Stimulated activated CD4-positive, alpha-beta T cell treated with anti-CD3 and anti-CD28 coated beads, TNF-alpha, amount 100 ng/mL, for 24 hours (primary cell): ENCODE results near the gene NR1I3.

ENCODE experiments used
- DNase-seq, 3 experiments: peaks; one replicate each; pipeline ENCODE4 v3.0.0-alpha.2; 2020; ENCODE audit warnings: low read depth in 3 of 3

Gene NR1I3

DNA sequence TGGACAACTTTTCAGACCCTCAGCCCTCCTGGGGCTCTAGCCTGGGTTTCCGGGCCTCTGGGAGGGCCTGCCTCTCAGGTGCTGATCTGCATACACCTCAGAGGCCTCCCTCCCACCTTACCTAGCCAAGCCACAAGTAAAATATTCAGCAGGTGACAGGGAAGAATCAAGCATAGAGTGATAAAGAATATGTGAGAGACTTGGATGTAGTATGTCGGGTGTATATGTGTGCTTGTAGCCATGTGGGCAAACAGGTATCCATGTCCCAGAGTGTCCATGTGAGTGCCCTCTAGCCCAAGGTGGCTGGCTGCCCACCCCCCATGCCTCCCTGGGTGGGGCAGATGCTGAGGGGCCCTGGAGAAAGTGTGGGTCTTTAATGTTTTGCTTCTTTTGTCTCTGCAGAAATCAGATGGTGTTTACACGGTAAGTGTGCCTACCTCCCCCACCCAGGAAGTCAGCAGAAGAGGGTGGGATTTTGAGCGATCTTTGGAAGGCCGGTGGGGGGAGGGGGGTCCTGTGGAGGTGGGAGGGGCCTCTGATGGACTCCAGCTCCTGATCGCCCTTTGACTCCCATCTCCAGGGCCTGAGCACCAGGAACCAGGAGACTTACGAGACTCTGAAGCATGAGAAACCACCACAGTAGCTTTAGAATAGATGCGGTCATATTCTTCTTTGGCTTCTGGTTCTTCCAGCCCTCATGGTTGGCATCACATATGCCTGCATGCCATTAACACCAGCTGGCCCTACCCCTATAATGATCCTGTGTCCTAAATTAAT, 19.5 kb downstream of the NR1I3 start:
- DNase-seq, result no peak

DNA sequence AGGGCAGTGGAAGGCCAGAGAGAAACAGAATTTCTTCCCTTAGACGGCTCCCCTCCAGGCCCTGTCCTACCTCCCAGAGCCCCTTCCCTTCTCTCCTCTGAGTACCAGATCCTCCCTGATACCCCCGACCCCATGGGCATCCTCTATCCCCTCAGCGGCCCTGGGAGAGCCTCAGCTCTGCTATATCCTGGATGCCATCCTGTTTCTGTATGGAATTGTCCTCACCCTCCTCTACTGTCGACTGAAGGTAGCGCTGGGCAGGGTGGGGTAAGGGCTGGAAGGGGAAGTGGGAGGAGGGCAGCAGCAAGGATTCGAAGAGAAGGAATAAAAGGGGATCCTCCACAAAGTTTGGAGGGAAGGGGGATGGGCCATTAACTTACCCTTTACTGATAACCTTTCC, 20.2 kb downstream of the NR1I3 start:
- no peak for DNase-seq

GRCh38 chr1:161216945-161217712, 20.9 kb downstream of the NR1I3 start:
- DNase-seq, result no peak

- no peak for DNase-seq
These were observed 22.9 kb downstream of the NR1I3 start, which contains the start of gene FCER1G for GRCh38 chr1:161215076-161215475. TSS of gene FCER1G (plus strand) at chr1:161215295. CDS start at chr1:161215322, 27 bp downstream.

GRCh38 chr1:161214369-161214768, 23.6 kb downstream of the NR1I3 start:
- no peak for DNase-seq

DNA sequence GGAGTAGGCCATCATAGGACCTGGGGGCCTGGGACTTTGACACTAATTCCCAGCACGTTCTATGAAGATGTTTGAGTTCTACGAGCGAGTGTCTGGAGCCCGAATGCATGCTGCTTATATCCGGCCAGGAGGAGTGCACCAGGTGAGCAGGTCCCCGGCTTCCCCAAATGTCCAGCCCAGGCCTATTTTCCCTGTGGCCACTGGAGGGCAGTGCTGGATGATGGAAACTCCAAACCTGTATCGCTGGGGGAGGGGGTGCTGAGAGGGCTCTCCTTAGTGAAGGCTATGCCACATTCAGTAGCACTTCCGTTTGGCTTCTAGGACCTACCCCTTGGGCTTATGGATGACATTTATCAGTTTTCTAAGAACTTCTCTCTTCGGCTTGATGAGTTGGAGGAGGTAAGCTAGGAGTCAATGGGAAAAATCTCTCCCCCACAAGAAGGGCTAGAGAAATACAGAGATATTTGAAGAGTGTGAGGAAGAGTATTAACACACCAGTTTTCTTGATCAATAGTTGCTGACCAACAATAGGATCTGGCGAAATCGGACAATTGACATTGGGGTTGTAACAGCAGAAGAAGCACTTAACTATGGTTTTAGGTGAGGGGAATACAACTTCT, 28.1 kb downstream of the NR1I3 start:
- peak; percentile 43 to 63 (median 62) for DNase-seq

DNA sequence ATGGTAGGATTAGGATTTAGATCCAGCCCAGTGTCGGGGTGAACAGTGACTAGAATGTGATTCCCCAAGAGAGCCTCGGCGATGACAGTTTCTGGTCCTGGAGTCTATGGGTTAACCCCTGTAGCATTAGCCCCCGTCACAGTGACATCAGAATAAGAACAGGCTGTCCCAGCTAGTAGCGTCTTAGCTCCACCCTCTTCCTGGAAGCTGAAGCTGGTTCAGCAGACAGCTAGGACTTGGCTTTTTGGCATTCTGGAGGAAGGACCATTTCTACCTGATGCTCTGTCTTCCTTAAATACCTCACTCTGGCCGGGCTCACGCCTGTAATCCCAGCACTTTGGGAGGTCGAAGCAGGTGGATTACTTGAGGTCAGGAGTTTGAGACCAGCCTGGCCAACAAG, 30.8 kb downstream of the NR1I3 start:
- DNase-seq, result no peak

DNA sequence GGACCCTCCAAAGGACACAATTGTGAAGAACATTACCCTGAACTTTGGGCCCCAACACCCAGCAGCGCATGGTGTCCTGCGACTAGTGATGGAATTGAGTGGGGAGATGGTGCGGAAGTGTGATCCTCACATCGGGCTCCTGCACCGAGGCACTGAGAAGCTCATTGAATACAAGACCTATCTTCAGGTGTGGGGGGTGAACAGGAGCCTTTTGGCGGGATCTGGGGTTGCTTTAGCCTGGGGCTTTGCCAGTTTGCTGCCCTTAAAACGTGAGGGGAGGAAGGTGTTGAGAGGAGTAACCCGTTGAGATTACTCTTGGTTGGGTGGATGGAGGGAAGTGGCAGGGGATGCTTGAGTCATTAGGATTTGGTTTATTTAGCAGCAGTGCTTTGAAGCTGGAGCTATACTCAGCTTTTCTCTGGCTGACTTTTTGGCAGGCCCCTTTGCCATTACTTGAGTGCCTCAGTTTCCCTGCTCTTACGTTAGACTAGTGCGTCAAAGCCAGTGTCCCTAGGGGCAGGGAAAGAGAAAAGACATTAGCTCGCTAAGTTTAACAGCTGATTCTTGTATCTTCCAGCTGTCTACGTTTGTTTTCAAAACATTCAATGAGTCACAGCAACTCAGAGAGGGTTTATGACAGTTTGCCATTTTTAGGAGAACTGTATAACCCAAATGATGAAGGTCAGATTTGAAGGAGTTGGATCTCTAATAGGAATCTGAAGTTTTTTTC, 31.4 kb downstream of the NR1I3 start:
- DNase-seq, result no peak

- DNase-seq, result peak; percentile 94 to 95 (median 95)
These were observed 35.9 kb downstream of the NR1I3 start, which contains the start of gene NDUFS2 for GRCh38 chr1:161201836-161202712. TSS of gene NDUFS2 (plus strand) at chr1:161202367. CDS start at chr1:161202386, 19 bp downstream.

- no peak for DNase-seq
These were observed 36.8 kb downstream of the NR1I3 start for GRCh38 chr1:161200992-161201835.

GRCh38 chr1:161200421-161200991, 37.5 kb downstream of the NR1I3 start:
- no peak for DNase-seq

- DNase-seq, result no peak
These were observed 38.4 kb downstream of the NR1I3 start for GRCh38 chr1:161199506-161200139.

DNA sequence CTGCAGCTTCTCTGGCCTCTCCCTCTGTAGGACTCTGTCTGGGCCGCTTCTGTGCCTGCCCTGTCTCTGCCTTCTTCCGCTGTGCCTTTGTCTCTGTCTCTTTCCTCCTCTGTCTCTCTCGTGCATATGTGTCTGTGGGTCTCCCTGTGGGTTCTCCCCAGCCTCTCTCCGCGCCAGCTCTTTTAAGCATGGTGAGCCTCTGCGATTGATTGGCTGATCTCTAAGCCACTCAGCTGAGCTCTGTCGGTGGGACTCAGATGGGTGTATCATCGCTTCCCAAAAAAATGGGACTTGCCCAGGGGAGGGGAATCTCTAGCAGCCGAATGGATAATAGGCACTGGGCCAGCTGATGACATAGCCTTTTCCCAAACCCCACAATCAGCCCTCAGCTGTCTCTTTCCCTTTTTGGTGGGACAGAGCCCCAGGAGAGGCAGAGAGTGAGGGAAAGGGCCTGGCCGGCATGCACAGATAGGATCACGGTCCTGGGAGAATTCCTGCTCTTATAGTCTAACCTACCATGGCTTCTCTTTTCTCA, 39.0 kb downstream of the NR1I3 start, which contains the start of gene ADAMTS4:
TSS of gene ADAMTS4 (minus strand) at position 158 of the 535 bp plus-strand sequence. CDS start 427 bp downstream, outside the sequence.
- no peak for DNase-seq

GRCh38 chr1:161198194-161198896, 39.7 kb downstream of the NR1I3 start:
- DNase-seq, result no peak

DNA sequence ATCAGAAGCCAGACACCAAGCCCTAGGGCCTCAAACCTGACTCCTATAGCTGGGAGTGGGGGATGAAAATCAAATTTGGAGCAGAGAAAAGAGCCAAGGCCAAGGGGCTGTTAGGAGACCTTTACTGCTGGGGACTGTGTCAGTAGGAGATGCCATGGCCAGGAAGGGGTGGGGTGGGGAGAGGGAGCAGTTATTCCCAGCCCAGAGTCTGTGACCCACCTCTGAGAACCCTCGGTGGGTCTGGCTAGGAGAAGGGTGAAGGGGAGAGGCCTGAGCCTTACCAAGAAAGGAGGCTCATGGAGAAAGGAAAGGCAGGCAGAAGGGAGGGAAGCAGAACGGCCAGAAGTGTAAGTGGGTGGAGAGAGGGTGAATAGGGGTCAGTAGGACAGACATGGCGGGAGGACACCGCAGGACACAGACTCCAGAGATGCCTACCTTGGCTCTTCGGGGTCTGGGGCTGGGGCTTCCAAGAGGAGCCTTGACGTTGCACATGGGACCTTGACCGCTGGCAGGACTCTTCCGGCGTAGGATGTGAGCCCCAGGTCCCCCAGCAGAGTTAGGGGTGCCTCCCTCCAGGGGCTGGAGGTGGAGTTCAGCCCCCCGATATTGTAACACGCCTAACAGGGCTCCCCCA, 40.3 kb downstream of the NR1I3 start:
- no peak for DNase-seq

GRCh38 chr1:161196521-161197451, 41.2 kb downstream of the NR1I3 start:
- no peak for DNase-seq
